Loucy (cell line): Measurements from ENCODE around the gene SLC1A5.

Experiments
- EZH2phosphoT487 ChIP-seq: fragments of 200-600 bp; IDR thresholded peaks from 2 replicates; pipeline ENCODE4 v1.6.1; 2018; ENCODE audit warnings: antibody characterized with exemption, mild to moderate bottlenecking, moderate library complexity, borderline replicate concordance
- TF ChIP-seq, protein P1 (sequence below): fragments of 200-600 bp; sonication (generic); conservative IDR thresholded peaks from 2 replicates; pipeline ENCODE4 v1.5.1; 2014; ENCODE audit warnings: mild to moderate bottlenecking, antibody characterized with exemption, low read length

DNA sequence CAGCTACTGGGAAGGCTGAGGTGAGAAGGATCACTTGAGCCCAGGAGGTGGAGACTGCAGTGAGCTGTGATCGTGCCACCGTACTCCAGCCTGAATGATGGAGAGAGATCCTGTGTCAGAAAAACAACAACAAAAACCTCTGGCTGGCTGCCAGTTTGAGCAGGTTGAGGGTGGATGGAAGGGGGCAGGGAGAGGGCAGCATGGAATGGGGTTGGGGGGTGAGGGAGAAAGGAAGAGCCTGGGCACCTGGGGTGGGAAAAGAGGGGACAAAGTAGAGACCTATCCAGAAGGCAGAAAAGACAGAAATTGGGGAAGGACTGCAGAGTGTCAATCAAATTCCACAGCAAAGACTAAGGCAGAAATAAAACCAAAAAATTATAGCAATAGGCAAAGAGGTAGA, 4.7 kb downstream of the SLC1A5 start:
- TF ChIP-seq, protein P1, sequence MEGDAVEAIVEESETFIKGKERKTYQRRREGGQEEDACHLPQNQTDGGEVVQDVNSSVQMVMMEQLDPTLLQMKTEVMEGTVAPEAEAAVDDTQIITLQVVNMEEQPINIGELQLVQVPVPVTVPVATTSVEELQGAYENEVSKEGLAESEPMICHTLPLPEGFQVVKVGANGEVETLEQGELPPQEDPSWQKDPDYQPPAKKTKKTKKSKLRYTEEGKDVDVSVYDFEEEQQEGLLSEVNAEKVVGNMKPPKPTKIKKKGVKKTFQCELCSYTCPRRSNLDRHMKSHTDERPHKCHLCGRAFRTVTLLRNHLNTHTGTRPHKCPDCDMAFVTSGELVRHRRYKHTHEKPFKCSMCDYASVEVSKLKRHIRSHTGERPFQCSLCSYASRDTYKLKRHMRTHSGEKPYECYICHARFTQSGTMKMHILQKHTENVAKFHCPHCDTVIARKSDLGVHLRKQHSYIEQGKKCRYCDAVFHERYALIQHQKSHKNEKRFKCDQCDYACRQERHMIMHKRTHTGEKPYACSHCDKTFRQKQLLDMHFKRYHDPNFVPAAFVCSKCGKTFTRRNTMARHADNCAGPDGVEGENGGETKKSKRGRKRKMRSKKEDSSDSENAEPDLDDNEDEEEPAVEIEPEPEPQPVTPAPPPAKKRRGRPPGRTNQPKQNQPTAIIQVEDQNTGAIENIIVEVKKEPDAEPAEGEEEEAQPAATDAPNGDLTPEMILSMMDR = no peak
- TF ChIP-seq EZH2phosphoT487 = no peak
